IMR-90 (cell line): ENCODE data around the gene ADARB2. TPM values are rescaled to one million over a fixed set of nuclear protein-coding genes. Genes with fewer than 3 reads are reported as not detected.

Source experiments
- ATAC-seq: fragments of 200-7000 bp; cut with Tn5 transposase; 2 replicates; pipeline ENCODE4 v1.9.1; 2020; ENCODE audit warnings: low read depth, mild to moderate bottlenecking, moderate library complexity
- BruUV-seq: library from RNA; stranded (reverse); fragments of 400-500 nt; replicated peaks from 2 replicates; lab custom pipeline; 2021; lab: Mats Ljungman, UMichigan
- CTCF ChIA-PET: fragments of 300-600 bp; formaldehyde crosslinking; extraction: SDS; loops from one replicate; lab custom pipeline; 2021; ENCODE audit warnings: antibody characterized with exemption; lab: Yijun Ruan, JAX
- POLR2A ChIA-PET: fragments of 300-600 bp; sonication (Branson Sonifier 250); formaldehyde crosslinking; loops from one replicate; lab custom pipeline; 2022; ENCODE audit warnings: antibody characterized with exemption; ENCODE audit not compliant: unreplicated experiment; lab: Charles Lee
- DNase-seq: peaks from one replicate; pipeline ENCODE4 v3.0.0; 2013
- H2AFZ ChIP-seq: replicated peaks from 2 replicates; pipeline ENCODE3; 2013; ENCODE audit warnings: low read length, mild to moderate bottlenecking; ENCODE audit not compliant: poor library complexity
- H2AK5ac ChIP-seq: 2 replicates; pipeline ENCODE4 v1.6.1; 2013; ENCODE audit warnings: low read depth, low read length, inconsistent platforms
- H2AK9ac ChIP-seq: replicated peaks from 2 replicates; pipeline ENCODE3; 2013; ENCODE audit warnings: mild to moderate bottlenecking, low read depth, low read length, moderate library complexity; ENCODE audit not compliant: poor library complexity
- H2BK120ac ChIP-seq: 2 replicates; pipeline ENCODE4 v1.6.1; 2013; ENCODE audit warnings: low read depth, low read length, inconsistent platforms
- H2BK15ac ChIP-seq: 3 replicates; pipeline ENCODE4 v1.6.1; 2013; ENCODE audit warnings: low read depth, low read length, inconsistent platforms
- H2BK20ac ChIP-seq: 2 replicates; pipeline ENCODE4 v1.6.1; 2013; ENCODE audit warnings: low read depth, mild to moderate bottlenecking, inconsistent platforms, low read length, moderate library complexity
- H2BK5ac ChIP-seq: 2 replicates; pipeline ENCODE4 v1.6.1; 2013; ENCODE audit warnings: mild to moderate bottlenecking, low read depth, low read length, inconsistent platforms; ENCODE audit not compliant: poor library complexity, severe bottlenecking
- H3K14ac ChIP-seq: replicated peaks from 2 replicates; pipeline ENCODE4 v1.6.1; 2013; ENCODE audit warnings: low read depth, low read length, inconsistent platforms
- H3K18ac ChIP-seq: 2 replicates; pipeline ENCODE4 v1.6.1; 2013; ENCODE audit warnings: low read depth, low read length, control low read depth
- H3K23ac ChIP-seq: 2 replicates; pipeline ENCODE4 v1.6.1; 2013; ENCODE audit warnings: low read depth, low read length, inconsistent platforms
- H3K27ac ChIP-seq: 2 replicates; pipeline ENCODE4 v1.5.1; 2013; ENCODE audit warnings: mild to moderate bottlenecking, control low read depth, low read length; ENCODE audit not compliant: insufficient read depth
- H3K27me3 ChIP-seq: 2 replicates; pipeline ENCODE4 v1.6.1; 2013; ENCODE audit warnings: low read length; ENCODE audit not compliant: control insufficient read depth, insufficient read depth
- H3K36me3 ChIP-seq: 2 replicates; pipeline ENCODE4 v1.6.1; 2013; ENCODE audit warnings: low read length, mixed read lengths; ENCODE audit not compliant: control insufficient read depth, insufficient read depth
- H3K4ac ChIP-seq: 2 replicates; pipeline ENCODE4 v1.6.1; 2013; ENCODE audit warnings: low read depth, low read length, inconsistent platforms
- H3K4me1 ChIP-seq: 2 replicates; pipeline ENCODE4 v1.6.1; 2013; ENCODE audit warnings: low read length, mixed read lengths; ENCODE audit not compliant: control insufficient read depth, insufficient read depth
- H3K4me2 ChIP-seq: 2 replicates; pipeline ENCODE4 v1.6.1; 2013; ENCODE audit warnings: low read depth, mild to moderate bottlenecking, control low read depth, low read length, moderate library complexity
- H3K4me3 ChIP-seq: 2 replicates; pipeline ENCODE4 v1.5.1; 2013; ENCODE audit warnings: low read depth, mild to moderate bottlenecking, control low read depth, low read length, moderate library complexity; ENCODE audit not compliant: insufficient read depth
- H3K56ac ChIP-seq: 2 replicates; pipeline ENCODE4 v1.6.1; 2013; ENCODE audit warnings: low read length, inconsistent platforms; ENCODE audit not compliant: insufficient read depth; ENCODE audit errors: extremely low read depth
- H3K79me1 ChIP-seq, 2 experiments: 2 replicates each; pipeline ENCODE4 v1.6.1; 2013; ENCODE audit warnings: low read length in 2 of 2, inconsistent platforms in 1 of 2, low read depth in 1 of 2
- H3K9ac ChIP-seq: 2 replicates; pipeline ENCODE4 v1.6.1; 2013; ENCODE audit warnings: low read depth, low read length, control low read depth
- H3K9me1 ChIP-seq: 2 replicates; pipeline ENCODE4 v1.6.1; 2013; ENCODE audit warnings: low read length, inconsistent platforms; ENCODE audit not compliant: insufficient read depth
- H3K9me3 ChIP-seq: 2 replicates; pipeline ENCODE4 v1.6.1; 2013; ENCODE audit warnings: low read length; ENCODE audit not compliant: control insufficient read depth, insufficient read depth
- H4K20me1 ChIP-seq: 2 replicates; pipeline ENCODE4 v1.6.1; 2013; ENCODE audit warnings: low read length, inconsistent platforms; ENCODE audit not compliant: insufficient read depth
- H4K5ac ChIP-seq: 2 replicates; pipeline ENCODE4 v1.6.1; 2013; ENCODE audit warnings: mild to moderate bottlenecking, low read depth, low read length, control low read depth
- H4K8ac ChIP-seq, 2 experiments: 2 replicates each; pipeline ENCODE4 v1.6.1; 2013; ENCODE audit warnings: low read depth in 2 of 2, low read length in 2 of 2, control low read depth in 1 of 2, inconsistent platforms in 1 of 2
- H4K91ac ChIP-seq: 2 replicates; pipeline ENCODE4 v1.6.1; 2013; ENCODE audit warnings: low read depth, low read length, inconsistent platforms; ENCODE audit not compliant: insufficient read depth
- BHLHE40 ChIP-seq: fragments of 150-350 bp; IDR thresholded peaks from 2 replicates; pipeline ENCODE4 v1.6.1; 2016; ENCODE audit warnings: mild to moderate bottlenecking, low read depth, low read length
- CEBPB ChIP-seq: IDR thresholded peaks from 2 replicates; pipeline ENCODE4 v1.6.1; 2012; ENCODE audit warnings: low read depth, low read length, improper control_type of control experiment
- CHD1 ChIP-seq: IDR thresholded peaks from 2 replicates; pipeline ENCODE4 v1.6.1; 2012; ENCODE audit warnings: low read depth, low read length, improper control_type of control experiment
- CTCF ChIP-seq: conservative IDR thresholded peaks from 2 replicates; pipeline ENCODE4 v1.5.1; 2012; ENCODE audit warnings: mild to moderate bottlenecking, low read depth, low read length, improper control_type of control experiment
- FOS ChIP-seq: fragments of 150-350 bp; IDR thresholded peaks from 2 replicates; pipeline ENCODE4 v1.6.1; 2016; ENCODE audit warnings: low read depth, low read length
- MAFK ChIP-seq: IDR thresholded peaks from 2 replicates; pipeline ENCODE4 v1.6.1; 2012; ENCODE audit warnings: low read depth, low read length, improper control_type of control experiment
- MAZ ChIP-seq: IDR thresholded peaks from 2 replicates; pipeline ENCODE4 v1.6.1; 2012; ENCODE audit warnings: low read depth, mild to moderate bottlenecking, low read length, improper control_type of control experiment, moderate library complexity, borderline replicate concordance
- MXI1 ChIP-seq: IDR thresholded peaks from 2 replicates; pipeline ENCODE4 v1.6.1; 2012; ENCODE audit warnings: low read depth, mild to moderate bottlenecking, low read length, moderate library complexity, borderline replicate concordance
- NFE2L2 ChIP-seq: fragments of 150-350 bp; IDR thresholded peaks from 2 replicates; pipeline ENCODE4 v1.6.1; 2016; ENCODE audit warnings: low read depth, mild to moderate bottlenecking, low read length
- POLR2A ChIP-seq: IDR thresholded peaks from 2 replicates; pipeline ENCODE4 v1.6.1; 2012; ENCODE audit warnings: mild to moderate bottlenecking, low read depth, low read length
- RAD21 ChIP-seq: IDR thresholded peaks from 2 replicates; pipeline ENCODE4 v1.6.1; 2012; ENCODE audit warnings: low read length, improper control_type of control experiment
- RCOR1 ChIP-seq: IDR thresholded peaks from 2 replicates; pipeline ENCODE4 v1.6.1; 2012; ENCODE audit warnings: mild to moderate bottlenecking, low read length, improper control_type of control experiment; ENCODE audit not compliant: insufficient replicate concordance
- SMC3 ChIP-seq: fragments of 150-350 bp; IDR thresholded peaks from 2 replicates; pipeline ENCODE4 v1.6.1; 2016; ENCODE audit warnings: low read depth, mild to moderate bottlenecking, antibody characterized with exemption, low read length, moderate library complexity
- USF2 ChIP-seq: fragments of 150-350 bp; IDR thresholded peaks from 2 replicates; pipeline ENCODE4 v1.6.1; 2017; ENCODE audit warnings: mild to moderate bottlenecking, antibody characterized with exemption, low read length, low read depth
- WGBS, 2 experiments: methylation state at CpG; one replicate each; pipeline versions ENCODE4 v1.1.5 to v1.1.7; 2013; ENCODE audit warnings: missing lambda C conversion rate in 2 of 2; ENCODE audit not compliant: insufficient read length in 1 of 2; ENCODE audit errors: extremely low coverage in 2 of 2; 5-methylcytosine and 5-hydroxymethylcytosine counted together
- dilution Hi-C: fragments of 300-500 bp; cut with HindIII; formaldehyde crosslinking; loops from one replicate; pipeline ENCODE4 v1.14.3; 2018; ENCODE audit warnings: low sequenced_read_pairs; ENCODE audit not compliant: unreplicated experiment
- in situ Hi-C: fragments of 300-500 bp; cut with MboI; formaldehyde crosslinking; loops from 3 replicates; pipeline ENCODE4 v1.14.3; 2019; ENCODE audit warnings: low sequenced_read_pairs, inconsistent platforms, mixed read lengths
- intact Hi-C: fragments of 100-400 bp; cut with micrococcal nuclease; formaldehyde crosslinking; loops from 2 replicates; pipeline ENCODE4 v1.10.0; 2022
- polyA plus RNA-seq, 3 experiments: library from polyadenylated mRNA; depleted of rRNA; stranded (reverse); fragments of >200 nt; gene quantifications; 2 replicates each; pipeline ENCODE4 v1.2.3, GENCODE V29; 2012; ENCODE audit warnings: low replicate concordance in 1 of 3
- total RNA-seq: library from RNA; depleted of rRNA; stranded (reverse); fragments of >200 nt; gene quantifications from 2 replicates; pipeline ENCODE4 v1.2.3, GENCODE V29; 2012
- TF ChIP-seq, protein P1 (sequence below): fragments of 150-350 bp; IDR thresholded peaks from 2 replicates; pipeline ENCODE4 v1.6.1; 2016; ENCODE audit warnings: low read depth, mild to moderate bottlenecking, low read length, moderate library complexity, borderline replicate concordance

ADARB2 gene
- total and polyA plus RNA-seq, 2 of the 4 experiments (the other 2 are of a cell fraction) = not detected

DNA sequence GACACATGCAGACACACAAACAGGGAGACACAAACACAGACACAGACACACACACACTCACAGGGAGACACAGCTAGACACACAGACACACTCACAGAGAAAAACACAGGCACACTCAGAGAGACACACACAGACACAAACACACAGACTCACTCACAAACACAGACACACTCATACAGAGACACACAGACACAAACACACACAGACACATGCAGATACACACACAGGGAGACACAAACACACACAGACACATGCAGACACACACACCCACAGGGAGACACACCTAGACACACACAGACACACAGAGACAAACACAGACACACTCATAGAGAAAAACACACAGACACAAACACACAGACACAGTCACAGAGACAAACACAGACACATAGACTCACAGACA, 67.9 kb downstream of the ADARB2 start (continued):
- TF ChIP-seq FOS (no peak), BHLHE40 (no peak), CHD1 (no peak)

GRCh38 chr10:1668399-1668798, 68.9 kb downstream of the ADARB2 start:
- no peak overlapping the region for H3K14ac ChIP-seq
- H3K9me3 ChIP-seq = peaks cover 39% of the 10 kb centered on the region
- no peak overlapping the region for H2AK5ac ChIP-seq
- no peak overlapping the region for H2AK9ac ChIP-seq
- no peak overlapping the region for H2BK5ac ChIP-seq
- ChIA-PET POLR2A (no interaction called here), CTCF (no interaction called here)
- H3K27me3 ChIP-seq = no peaks in the 10 kb centered on the region
- H3K18ac ChIP-seq = no peak overlapping the region
- H3K4me3 ChIP-seq = no peak overlapping the region
- no peak overlapping the region for H2BK120ac ChIP-seq
- H3K23ac ChIP-seq = no peak overlapping the region
- no peak overlapping the region for H3K27ac ChIP-seq
- no TSS peak for BruUV-seq
- no peak overlapping the region for H2AFZ ChIP-seq
- no peak for ATAC-seq
- no peaks in the 10 kb centered on the region for H3K36me3 ChIP-seq
- no peaks in the 10 kb centered on the region for H3K4me1 ChIP-seq
- H2BK15ac ChIP-seq = no peak overlapping the region
- no peaks in the 10 kb centered on the region for H3K79me1 ChIP-seq
- whole genome bisulfite sequencing, 2 experiments = 21% methylated on average over 3 of the region's 5 CpGs; no CpG with 5 or more reads in 1 of the 2 experiments
- H4K5ac ChIP-seq = no peak overlapping the region
- H3K56ac ChIP-seq = no peak overlapping the region
- no peak overlapping the region for H3K4me2 ChIP-seq
- no peaks in the 10 kb centered on the region for H4K20me1 ChIP-seq
- H3K9ac ChIP-seq = no peak overlapping the region
- dilution Hi-C loops (no loop called here), intact Hi-C loops (no loop called here), in situ Hi-C loops (no loop called here)
- no peak overlapping the region for H2BK20ac ChIP-seq
- no peaks in the 10 kb centered on the region for H3K9me1 ChIP-seq
- no peak overlapping the region for H4K8ac ChIP-seq
- H3K4ac ChIP-seq = no peak overlapping the region
- no peak overlapping the region for H4K91ac ChIP-seq
- DNase-seq = no peak
- TF ChIP-seq SMC3 (no peak), MAFK (no peak), CEBPB (no peak), RCOR1 (no peak), CHD1 (no peak), CTCF (no peak), NFE2L2 (no peak), MXI1 (no peak), RAD21 (no peak), FOS (no peak), POLR2A (no peak), MAZ (no peak), BHLHE40 (no peak), USF2 (no peak)
- TF ChIP-seq, protein P1, sequence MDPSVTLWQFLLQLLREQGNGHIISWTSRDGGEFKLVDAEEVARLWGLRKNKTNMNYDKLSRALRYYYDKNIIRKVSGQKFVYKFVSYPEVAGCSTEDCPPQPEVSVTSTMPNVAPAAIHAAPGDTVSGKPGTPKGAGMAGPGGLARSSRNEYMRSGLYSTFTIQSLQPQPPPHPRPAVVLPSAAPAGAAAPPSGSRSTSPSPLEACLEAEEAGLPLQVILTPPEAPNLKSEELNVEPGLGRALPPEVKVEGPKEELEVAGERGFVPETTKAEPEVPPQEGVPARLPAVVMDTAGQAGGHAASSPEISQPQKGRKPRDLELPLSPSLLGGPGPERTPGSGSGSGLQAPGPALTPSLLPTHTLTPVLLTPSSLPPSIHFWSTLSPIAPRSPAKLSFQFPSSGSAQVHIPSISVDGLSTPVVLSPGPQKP = no peak
